Stomach (tissue), 4 donors: ENCODE results near the gene PLAGL2.

ENCODE experiments used
- CTCF ChIP-seq, 7 experiments: fragments of 450-650 bp in 4 of 7; fragments of 200-600 bp in 3 of 7; sonication (generic) in 3 of 7; IDR thresholded peaks; one replicate each; pipeline ENCODE4 v1.5.1; 2016 to 2019; ENCODE audit warnings: antibody characterized with exemption in 7 of 7, control low read depth in 2 of 7, mild to moderate bottlenecking in 1 of 7
- POLR2A ChIP-seq, 4 donors: fragments of 450-650 bp; IDR thresholded peaks; one replicate each; pipeline ENCODE4 v1.6.1; 2016; ENCODE audit warnings: antibody characterized with exemption in 4 of 4, control low read depth in 2 of 4, mild to moderate bottlenecking in 1 of 4, moderate library complexity in 1 of 4

- TF ChIP-seq CTCF (IDR thresholded peaks at IDR 0.05) (no peak), POLR2A (IDR thresholded peaks at IDR 0.05) (no peak)
These were observed 25.9 kb downstream of the PLAGL2 start for GRCh38 chr20:32181606-32182005.
